Measurements from ENCODE around the gene ADARB1.

Gene ADARB1

DNA sequence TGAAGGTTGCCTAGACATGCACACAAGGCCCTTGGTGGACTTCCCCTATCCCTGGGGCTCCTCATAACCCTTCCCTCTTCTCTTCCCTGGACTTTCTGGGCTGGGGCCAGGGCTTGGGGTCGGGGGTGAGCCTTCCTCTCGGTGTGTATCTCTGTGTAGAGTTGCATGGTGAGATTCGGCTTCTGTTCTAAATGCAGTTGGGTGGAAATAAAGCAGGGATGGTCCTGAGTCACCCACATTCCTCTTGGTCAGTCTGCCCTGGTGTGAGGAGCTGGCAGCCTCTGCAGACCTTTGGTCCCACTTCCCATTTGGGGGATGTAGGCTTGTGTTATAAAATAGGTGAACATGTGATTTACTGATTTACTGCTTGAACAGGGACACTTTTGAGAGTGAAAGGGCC, 38.0 kb downstream of the ADARB1 start:
- H3K27ac ChIP-seq, result no peak overlapping the region
- TF ChIP-seq, protein P1, sequence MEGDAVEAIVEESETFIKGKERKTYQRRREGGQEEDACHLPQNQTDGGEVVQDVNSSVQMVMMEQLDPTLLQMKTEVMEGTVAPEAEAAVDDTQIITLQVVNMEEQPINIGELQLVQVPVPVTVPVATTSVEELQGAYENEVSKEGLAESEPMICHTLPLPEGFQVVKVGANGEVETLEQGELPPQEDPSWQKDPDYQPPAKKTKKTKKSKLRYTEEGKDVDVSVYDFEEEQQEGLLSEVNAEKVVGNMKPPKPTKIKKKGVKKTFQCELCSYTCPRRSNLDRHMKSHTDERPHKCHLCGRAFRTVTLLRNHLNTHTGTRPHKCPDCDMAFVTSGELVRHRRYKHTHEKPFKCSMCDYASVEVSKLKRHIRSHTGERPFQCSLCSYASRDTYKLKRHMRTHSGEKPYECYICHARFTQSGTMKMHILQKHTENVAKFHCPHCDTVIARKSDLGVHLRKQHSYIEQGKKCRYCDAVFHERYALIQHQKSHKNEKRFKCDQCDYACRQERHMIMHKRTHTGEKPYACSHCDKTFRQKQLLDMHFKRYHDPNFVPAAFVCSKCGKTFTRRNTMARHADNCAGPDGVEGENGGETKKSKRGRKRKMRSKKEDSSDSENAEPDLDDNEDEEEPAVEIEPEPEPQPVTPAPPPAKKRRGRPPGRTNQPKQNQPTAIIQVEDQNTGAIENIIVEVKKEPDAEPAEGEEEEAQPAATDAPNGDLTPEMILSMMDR (conservative IDR thresholded peaks at IDR 0.05), result no peak
- no peak for TF ChIP-seq ZFX (IDR thresholded peaks at IDR 0.05)

DNA sequence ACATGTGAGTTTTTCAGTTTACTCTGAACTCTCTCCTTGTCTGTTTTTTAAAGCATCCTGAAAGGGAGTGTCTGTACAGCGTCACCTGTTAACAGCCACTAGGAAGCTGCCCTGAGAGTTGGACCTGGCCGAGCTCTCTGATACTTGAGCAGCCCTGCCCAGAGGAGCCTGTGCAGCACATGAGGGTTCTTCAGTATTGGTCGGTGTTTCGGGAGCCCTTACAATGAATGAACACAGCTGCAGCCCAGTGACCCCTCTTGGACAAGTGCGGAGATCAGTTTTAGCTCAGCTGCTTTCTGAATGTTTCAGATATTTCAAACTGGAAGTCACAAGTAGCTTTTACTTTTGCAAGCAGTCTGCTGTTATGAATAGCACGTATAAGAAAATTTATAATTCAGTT, 39.2 kb downstream of the ADARB1 start:
- TF ChIP-seq, protein P1 (conservative IDR thresholded peaks at IDR 0.05), result no peak
- no peak for TF ChIP-seq ZFX (IDR thresholded peaks at IDR 0.05)
- H3K27ac ChIP-seq, result no peak overlapping the region

DNA sequence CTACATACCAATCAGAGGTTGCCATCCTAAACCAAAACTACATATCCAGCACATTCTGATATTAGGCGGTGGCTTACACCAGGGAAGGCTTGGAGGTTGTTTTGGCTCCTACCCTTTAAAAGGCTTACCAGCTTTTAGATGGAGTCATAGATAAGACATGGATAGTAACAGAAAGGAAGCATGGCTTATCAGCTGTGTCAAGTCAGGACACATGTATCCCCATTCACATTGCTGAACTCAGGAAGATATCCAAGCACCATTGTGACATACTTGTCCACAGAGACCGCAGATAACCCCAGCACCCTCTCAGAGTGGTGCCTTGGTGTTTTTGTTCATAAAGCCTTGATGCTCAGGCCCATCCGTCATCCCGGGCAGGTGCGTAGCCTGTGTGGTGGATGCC, 39.7 kb downstream of the ADARB1 start:
- no peak overlapping the region for H3K27ac ChIP-seq
- TF ChIP-seq, protein P1 (conservative IDR thresholded peaks at IDR 0.05), result no peak
- no peak for TF ChIP-seq ZFX (IDR thresholded peaks at IDR 0.05)

DNA sequence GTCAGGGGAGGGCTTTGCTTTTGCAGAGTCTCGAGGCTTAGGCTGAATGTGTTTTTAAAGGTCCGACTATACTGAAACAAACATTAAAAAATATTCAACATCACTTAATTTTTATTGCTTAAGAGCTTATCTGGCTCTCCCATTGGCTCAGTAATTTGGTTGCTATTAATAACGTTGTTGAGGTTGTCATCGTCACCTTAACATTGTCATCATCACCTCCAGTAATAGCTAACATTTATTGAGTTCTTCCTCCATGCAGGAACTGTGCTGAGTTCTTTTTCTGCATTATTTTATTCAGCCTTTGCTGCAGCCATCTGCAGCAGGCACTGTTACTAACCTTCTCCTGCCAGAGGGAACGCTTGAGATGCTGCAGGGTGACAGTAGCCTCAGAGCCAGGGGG, 40.1 kb downstream of the ADARB1 start:
- TF ChIP-seq, protein P1 (conservative IDR thresholded peaks at IDR 0.05), result no peak
- TF ChIP-seq ZFX (IDR thresholded peaks at IDR 0.05), result no peak
- H3K27ac ChIP-seq, result no peak overlapping the region

DNA sequence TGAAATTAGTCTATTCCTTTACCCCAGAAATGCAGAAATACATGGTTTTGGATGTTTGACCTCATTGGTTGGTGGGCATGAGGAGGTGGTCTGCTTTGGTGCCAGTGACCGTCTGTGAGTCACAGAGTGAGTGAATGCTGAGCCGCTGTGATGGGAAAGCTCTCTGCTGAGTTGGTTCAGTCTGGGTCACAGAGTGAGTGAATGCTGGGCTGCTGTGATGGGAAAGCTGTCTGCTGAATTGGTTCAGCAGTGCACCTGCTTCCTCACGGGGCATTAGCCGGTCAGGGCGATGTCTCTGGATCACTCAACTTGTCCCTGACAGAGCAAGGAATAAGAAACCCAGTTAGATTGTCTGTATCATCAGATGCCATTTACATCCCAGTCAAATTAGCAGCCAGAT, 40.8 kb downstream of the ADARB1 start:
- TF ChIP-seq, protein P1 (conservative IDR thresholded peaks at IDR 0.05), result no peak
- TF ChIP-seq ZFX (IDR thresholded peaks at IDR 0.05), result no peak

DNA sequence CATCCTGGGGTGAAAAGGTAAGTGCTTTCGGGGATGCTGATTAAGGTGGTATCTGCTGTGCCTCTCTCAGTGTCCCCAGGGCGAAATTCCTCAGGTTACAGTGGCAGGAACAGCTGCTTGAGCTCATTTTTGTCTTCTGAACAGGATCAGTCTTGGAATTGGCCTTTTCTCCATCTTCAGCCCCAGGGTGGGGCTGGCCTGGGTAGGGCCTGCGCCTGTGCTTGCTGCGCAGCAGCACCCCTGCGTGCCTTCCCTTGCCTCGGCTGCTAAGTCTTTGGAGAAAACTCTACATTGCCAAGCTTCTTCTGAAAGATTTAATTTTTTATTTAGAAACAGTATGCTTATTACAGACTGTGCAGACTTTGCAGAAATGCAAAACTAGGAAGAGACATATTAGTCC, 41.7 kb downstream of the ADARB1 start:
- TF ChIP-seq, protein P1 (conservative IDR thresholded peaks at IDR 0.05), result no peak
- no peak for TF ChIP-seq ZFX (IDR thresholded peaks at IDR 0.05)
- H3K27ac ChIP-seq, result no peak overlapping the region

More for the DNA sequence above, 40.8 kb downstream of the ADARB1 start:
- H3K27ac ChIP-seq, result no peak overlapping the region

DNA sequence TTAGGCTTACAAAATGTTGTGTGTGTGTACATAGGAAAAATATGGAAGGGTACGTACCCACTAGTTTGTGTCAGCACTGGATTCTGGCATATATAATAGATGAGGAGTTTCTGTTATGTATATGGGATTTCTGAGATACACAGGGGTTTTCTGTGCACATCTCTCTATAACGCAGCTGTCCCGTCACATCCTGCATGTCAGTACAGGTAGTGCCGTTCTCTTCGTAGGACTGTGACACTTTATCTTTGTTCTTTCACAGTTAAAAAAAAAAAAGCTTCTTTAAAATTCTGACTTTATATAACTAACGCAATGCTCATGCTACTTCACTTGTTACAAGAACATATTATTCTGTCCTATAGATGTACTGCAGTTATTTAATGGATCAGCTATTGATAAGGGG, 42.9 kb downstream of the ADARB1 start:
- TF ChIP-seq, protein P1 (conservative IDR thresholded peaks at IDR 0.05), result no peak
- no peak for TF ChIP-seq ZFX (IDR thresholded peaks at IDR 0.05)
- H3K27ac ChIP-seq, result no peak overlapping the region

Data from C4-2B (cell line).